HG02938 (cell line): ENCODE results near the gene DUOX1.

Experiments
- ATAC-seq: cut with Tn5 transposase; IDR thresholded peaks from one replicate; pipeline ENCODE4 v1.9.1; 2021; ENCODE audit warnings: mild to moderate bottlenecking, moderate library complexity; ENCODE audit not compliant: unreplicated experiment

DUOX1 gene

DNA sequence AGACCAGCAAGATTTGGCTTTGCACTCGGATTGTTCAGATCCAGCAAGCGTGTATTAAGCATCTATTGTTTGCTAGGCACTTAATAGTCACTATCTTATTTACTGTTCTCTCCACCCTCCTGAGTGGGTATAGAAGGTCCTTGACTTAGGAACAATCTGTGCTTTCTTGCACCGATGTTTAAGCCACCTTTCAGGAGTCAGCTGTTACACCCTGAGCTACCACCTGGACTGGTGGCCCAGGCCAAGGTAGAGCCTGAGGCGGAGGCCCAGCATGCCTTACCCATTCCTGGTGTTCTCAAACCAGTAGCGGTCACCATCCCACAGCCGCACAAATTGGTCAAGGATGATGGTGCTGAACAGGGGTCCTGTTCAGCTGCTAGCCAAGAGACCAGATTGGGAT is 10.0 kb downstream of the DUOX1 start:
- no peak for ATAC-seq

DNA sequence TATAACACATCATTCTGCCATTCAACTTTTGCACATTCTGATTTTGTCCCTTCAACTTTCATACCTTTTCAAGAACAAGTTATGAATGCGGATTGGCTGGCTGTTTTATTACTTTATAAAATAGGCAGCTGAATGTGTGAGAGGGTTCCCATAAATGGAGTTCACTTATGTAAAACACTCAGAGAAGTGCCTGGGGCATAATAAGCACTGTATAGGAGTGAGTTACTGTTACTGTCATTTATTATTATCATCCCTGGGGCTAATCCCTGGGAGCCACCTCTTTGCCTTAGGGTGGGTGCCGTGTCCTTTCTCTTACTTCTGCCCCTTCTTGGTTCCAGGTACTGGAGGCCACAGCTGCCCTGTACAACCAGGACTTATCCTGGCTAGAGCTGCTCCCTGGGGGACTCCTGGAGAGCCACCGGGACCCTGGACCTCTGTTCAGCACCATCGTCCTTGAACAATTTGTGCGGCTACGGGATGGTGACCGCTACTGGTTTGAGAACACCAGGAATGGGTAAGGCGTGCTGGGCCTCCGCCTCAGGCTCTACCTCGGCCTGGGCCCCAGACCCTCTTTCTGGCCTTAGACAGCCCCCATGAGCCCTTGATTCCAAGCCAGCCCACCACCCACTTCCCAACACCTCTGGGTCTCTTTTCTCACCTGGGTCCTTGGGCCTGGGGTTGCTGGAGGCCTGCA is 10.9 kb downstream of the DUOX1 start:
- no peak for ATAC-seq

GRCh38 chr15:45141386-45141785 is 11.6 kb downstream of the DUOX1 start:
- ATAC-seq, result no peak

DNA sequence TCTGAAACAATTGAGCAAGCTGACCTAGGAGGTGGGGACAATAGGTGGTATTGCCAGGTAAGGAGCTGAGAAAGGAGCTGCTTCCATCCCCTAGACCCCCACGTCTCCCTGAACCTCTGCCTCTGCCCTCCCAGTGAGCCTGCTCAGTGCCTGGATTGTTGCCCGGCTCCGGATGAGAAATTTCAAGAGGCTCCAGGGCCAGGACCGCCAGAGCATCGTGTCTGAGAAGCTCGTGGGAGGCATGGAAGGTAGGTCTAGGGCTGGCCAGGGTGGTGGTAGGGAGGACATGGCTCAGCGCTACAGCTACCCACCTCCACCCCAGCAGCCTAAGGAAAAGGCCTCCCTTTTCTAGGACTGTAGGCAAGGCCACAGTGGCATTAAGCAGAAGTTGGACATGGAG is 13.3 kb downstream of the DUOX1 start:
- ATAC-seq, result no peak

- ATAC-seq, result no peak
Observed at GRCh38 chr15:45143946-45144345, 14.2 kb downstream of the DUOX1 start.

- ATAC-seq, result no peak
Observed at GRCh38 chr15:45144775-45145174, 15.0 kb downstream of the DUOX1 start.

DNA sequence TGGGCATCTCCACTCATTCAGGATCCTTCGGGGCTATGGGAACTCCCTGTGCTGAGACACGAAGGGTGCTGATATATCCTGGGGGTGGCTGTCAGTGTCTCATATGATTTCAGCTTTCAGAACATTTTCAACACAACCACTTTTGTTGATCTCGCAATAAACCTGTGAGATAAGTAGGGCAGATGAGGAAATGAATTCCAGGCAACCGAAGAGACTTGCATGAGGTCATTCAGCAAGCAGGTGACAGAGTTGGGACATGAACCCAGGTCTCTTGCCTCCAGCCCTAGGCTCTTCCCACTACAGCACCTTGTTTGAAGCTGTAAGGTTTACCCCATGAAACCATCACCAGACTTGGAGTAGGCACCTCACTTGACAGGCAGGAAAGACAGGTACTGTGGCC is 16.6 kb downstream of the DUOX1 start:
- ATAC-seq, result no peak

DNA sequence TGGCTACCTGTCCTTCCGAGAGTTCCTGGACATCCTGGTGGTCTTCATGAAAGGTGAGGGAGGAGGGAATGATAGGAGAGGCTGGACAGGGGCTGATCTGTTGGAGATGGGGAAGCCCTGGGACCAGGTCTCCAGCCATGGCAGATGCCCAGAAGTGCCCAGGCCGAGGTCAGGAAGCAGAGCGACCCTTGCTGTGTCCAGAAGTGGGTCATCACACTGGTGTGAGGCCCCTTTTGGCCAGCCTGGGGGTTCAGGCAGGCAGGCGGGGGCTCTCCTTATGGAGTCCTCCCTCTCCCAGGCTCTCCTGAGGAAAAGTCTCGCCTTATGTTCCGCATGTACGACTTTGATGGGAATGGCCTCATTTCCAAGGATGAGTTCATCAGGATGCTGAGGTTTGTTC is 17.8 kb downstream of the DUOX1 start:
- ATAC-seq, result no peak

DNA sequence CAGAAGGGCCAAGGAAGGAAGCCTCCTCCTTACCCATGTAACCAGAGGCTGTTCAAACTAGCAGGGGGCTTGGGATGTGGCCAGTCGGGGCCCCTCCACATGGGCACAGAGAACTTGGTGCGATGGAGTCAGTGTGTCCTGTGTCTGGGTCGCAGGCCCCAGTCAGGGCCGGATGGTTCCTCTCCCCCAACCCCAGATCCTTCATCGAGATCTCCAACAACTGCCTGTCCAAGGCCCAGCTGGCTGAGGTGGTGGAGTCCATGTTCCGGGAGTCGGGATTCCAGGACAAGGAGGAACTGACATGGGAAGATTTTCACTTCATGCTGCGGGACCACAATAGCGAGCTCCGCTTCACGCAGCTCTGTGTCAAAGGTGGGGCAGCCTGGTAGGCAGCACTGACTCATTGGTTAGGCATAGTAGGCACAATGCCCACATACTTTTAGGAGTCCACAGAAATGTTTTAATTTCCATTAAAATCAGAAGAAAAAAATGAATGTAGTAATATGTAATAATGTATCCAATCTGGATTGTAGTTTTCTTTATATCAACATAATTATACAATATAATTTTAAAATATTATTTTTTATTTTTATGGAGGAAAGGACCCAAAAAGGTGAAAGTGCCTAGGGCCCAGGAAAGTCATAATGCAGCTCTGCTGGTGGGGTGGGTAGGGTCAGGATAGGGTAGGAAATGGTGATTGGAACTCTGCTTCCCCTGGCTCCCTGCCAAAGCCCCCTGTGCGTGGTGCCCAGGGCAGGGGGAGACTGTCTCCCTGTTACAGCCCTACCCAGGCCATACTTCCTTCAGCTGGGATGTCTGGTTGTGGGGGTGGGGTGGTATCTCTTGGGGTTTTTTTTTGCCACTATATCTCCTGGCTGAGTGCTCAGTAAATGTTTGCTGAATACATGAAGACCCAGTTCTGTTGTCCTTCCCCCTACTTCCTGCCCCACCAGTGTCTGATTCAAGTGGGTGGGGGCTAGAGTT is 18.6 kb downstream of the DUOX1 start:
- no peak for ATAC-seq

- ATAC-seq, result no peak
Observed at GRCh38 chr15:45149060-45149459, 19.3 kb downstream of the DUOX1 start.

GRCh38 chr15:45150481-45150880 is 20.7 kb downstream of the DUOX1 start:
- no peak for ATAC-seq

DNA sequence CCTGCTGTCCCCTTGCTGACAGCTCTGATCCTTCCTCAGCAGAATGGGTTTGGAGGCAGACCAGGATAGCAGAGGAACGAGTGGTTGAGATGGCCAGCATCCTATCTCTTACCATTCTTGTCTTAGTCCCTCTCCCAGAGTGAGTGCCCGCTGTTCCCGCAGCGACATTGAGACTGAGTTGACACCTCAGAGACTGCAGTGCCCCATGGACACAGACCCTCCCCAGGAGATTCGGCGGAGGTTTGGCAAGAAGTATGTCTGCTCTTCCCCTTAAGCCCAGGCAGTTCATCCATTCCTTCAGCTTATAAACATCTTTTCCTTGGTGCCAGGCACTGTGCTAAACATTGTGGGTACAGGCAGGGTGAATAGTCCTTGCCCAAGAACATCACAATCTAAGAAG is 21.2 kb downstream of the DUOX1 start:
- no peak for ATAC-seq

- no peak for ATAC-seq
Observed at GRCh38 chr15:45151998-45152828, 22.4 kb downstream of the DUOX1 start.

DNA sequence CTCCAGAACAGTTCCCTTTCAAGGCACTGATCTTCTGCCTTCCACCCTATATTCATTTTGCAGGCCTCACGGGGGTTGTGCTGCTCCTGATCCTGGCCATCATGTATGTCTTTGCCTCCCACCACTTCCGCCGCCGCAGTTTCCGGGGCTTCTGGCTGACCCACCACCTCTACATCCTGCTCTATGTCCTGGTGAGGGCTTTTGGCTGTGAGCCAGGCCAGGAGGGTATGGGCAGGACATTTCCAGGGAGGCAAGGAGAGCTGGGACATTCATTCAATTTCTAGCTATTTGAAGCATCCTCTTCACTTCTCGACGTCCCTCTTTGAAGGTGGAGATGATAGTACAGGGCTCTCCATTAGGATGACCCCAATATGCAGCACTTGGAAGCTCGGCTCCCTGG is 25.9 kb downstream of the DUOX1 start:
- ATAC-seq, result no peak

GRCh38 chr15:45156744-45157455 is 27.1 kb downstream of the DUOX1 start:
- no peak for ATAC-seq

- ATAC-seq, result no peak
Observed at GRCh38 chr15:45157974-45158373, 28.2 kb downstream of the DUOX1 start.

DNA sequence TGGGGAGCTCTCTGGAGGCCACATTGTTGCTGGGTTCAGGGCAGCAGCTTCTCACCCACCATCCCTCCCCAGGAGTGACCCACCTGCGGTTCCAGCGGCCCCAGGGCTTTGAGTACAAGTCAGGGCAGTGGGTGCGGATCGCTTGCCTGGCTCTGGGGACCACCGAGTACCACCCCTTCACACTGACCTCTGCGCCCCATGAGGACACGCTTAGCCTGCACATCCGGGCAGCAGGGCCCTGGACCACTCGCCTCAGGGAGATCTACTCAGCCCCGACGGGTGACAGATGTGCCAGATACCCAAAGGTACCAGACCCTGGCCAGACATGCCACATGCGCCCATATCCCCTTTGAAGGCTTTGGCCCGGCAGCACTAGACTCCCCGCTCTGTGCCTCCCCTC is 31.9 kb downstream of the DUOX1 start:
- no peak for ATAC-seq

DNA sequence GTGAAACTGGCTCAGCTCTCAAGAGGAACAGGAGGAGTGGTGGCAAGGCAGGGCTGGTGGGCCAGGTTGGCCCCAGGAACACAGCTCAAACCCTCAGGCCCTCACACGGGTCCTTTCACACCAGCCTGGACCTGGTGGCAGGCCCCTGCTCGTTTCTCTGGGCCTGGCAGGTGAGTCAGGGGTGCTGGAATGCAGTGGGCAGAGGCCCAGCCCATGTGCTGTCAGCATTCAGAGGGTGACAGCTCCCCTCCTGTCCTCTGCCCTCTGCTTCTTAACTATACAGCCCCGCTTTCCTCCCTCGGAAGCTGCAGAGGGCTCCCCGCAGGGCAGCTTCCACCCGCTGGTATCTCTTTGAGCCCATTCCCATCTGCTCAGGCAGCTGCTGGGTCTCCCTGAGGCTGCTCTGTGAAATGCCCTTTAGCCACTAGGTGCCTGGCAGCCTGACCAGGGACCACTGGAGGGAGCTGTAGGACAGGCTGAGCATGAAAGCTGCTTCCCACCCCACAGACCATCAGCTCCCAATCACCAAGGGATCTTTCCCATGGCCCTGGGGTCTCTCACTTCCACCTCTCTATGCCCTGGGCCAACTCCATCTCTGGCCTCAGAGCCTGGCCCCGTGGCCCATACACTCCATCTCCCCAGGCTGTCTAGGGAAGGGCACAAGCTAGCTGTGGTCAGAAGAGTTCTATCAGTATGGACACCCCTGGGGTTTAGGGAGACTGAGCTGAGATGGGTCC is 33.1 kb downstream of the DUOX1 start:
- ATAC-seq, result peak; percentile 40

DNA sequence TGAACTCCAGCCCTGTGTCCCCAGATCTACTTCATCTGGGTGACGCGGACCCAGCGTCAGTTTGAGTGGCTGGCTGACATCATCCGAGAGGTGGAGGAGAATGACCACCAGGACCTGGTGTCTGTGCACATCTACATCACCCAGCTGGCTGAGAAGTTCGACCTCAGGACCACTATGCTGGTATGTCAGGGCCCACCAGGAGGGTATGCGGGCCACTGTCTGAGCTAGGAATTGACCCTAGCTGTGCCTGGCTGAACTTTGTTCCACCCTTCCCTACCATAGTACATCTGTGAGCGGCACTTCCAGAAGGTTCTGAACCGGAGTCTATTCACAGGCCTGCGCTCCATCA is 33.7 kb downstream of the DUOX1 start:
- ATAC-seq, result no peak

- no peak for ATAC-seq
Observed at GRCh38 chr15:45164914-45165313, 35.1 kb downstream of the DUOX1 start.
